Measurements from ENCODE around the gene XXYLT1.

XXYLT1 gene

GRCh38 chr3:195149292-195150030, 121.5 kb downstream of the XXYLT1 start:
- DNase-seq, result no peak

- no peak for DNase-seq
Observed at GRCh38 chr3:195148549-195148948, 122.4 kb downstream of the XXYLT1 start.

GRCh38 chr3:195147649-195148080, 123.3 kb downstream of the XXYLT1 start:
- no peak for DNase-seq

GRCh38 chr3:195146131-195146530, 124.8 kb downstream of the XXYLT1 start:
- no peak for DNase-seq

- DNase-seq, result no peak
Observed at GRCh38 chr3:195145579-195145978, 125.4 kb downstream of the XXYLT1 start.

- DNase-seq, result no peak
Observed at GRCh38 chr3:195143221-195143620, 127.7 kb downstream of the XXYLT1 start.

- no peak for DNase-seq
Observed at GRCh38 chr3:195142519-195142918, 128.4 kb downstream of the XXYLT1 start.

GRCh38 chr3:195140816-195141793, 129.9 kb downstream of the XXYLT1 start:
- no peak for DNase-seq

GRCh38 chr3:195140410-195140809, 130.5 kb downstream of the XXYLT1 start:
- no peak for DNase-seq

GRCh38 chr3:195139876-195140240, 131.1 kb downstream of the XXYLT1 start:
- DNase-seq, result no peak

- DNase-seq, result no peak
Observed at GRCh38 chr3:195139091-195139875, 131.7 kb downstream of the XXYLT1 start.

- DNase-seq, result no peak
Observed at GRCh38 chr3:195137638-195138588, 133.0 kb downstream of the XXYLT1 start.

- DNase-seq, result no peak
Observed at GRCh38 chr3:195135917-195136316, 135.0 kb downstream of the XXYLT1 start.

GRCh38 chr3:195134431-195134830, 136.5 kb downstream of the XXYLT1 start:
- DNase-seq, result no peak

GRCh38 chr3:195133462-195133861, 137.5 kb downstream of the XXYLT1 start:
- DNase-seq, result no peak

GRCh38 chr3:195133013-195133412, 137.9 kb downstream of the XXYLT1 start:
- no peak for DNase-seq

GRCh38 chr3:195131176-195131575, 139.8 kb downstream of the XXYLT1 start:
- no peak for DNase-seq

GRCh38 chr3:195129644-195130492, 141.1 kb downstream of the XXYLT1 start:
- no peak for DNase-seq

GRCh38 chr3:195129072-195129643, 141.8 kb downstream of the XXYLT1 start:
- DNase-seq, result no peak

GRCh38 chr3:195128255-195129071, 142.5 kb downstream of the XXYLT1 start:
- DNase-seq, result no peak
